ENCODE measurements around the gene TNS2.
"Not testable (repeated sequence)": the region's sequence is repeated elsewhere in the genome, so short reads cannot be mapped to it uniquely, and the experiment has no call there.

The TNS2 gene

GRCh38 chr12:53107122-53107521, 57.3 kb downstream of the TNS2 start:
- no peak for DNase-seq (ENCODE audit: low spot score)
- in situ Hi-C loops (cut with MboI; ENCODE audit: low pct_unique_long_range_greater_than_20kb, low sequenced_read_pairs, unreplicated experiment), result no loop called here
- no peak for TF ChIP-seq CTCF (IDR thresholded peaks at IDR 0.05; ENCODE audit: extremely low read depth, insufficient read depth, missing control alignments)

- DNase-seq (ENCODE audit: low spot score); in situ Hi-C loops (cut with MboI; ENCODE audit: low pct_unique_long_range_greater_than_20kb, low sequenced_read_pairs, unreplicated experiment): not testable (repeated sequence)
Measured at GRCh38 chr12:53112431-53112830, 62.6 kb downstream of the TNS2 start.

- DNase-seq (ENCODE audit: low spot score), result no peak
- no peak for TF ChIP-seq CTCF (IDR thresholded peaks at IDR 0.05; ENCODE audit: extremely low read depth, insufficient read depth, missing control alignments)
- in situ Hi-C loops (cut with MboI; ENCODE audit: low pct_unique_long_range_greater_than_20kb, low sequenced_read_pairs, unreplicated experiment), result no loop called here
Measured at GRCh38 chr12:53113136-53113705, 63.4 kb downstream of the TNS2 start.

GRCh38 chr12:53113951-53114350, 64.1 kb downstream of the TNS2 start:
- no peak for DNase-seq (ENCODE audit: low spot score)
- in situ Hi-C loops (cut with MboI; ENCODE audit: low pct_unique_long_range_greater_than_20kb, low sequenced_read_pairs, unreplicated experiment), result no loop called here
- no peak for TF ChIP-seq CTCF (IDR thresholded peaks at IDR 0.05; ENCODE audit: extremely low read depth, insufficient read depth, missing control alignments)
